PFSK-1 (cell line): Measurements from ENCODE around the gene NUPR1.

Source experiments
- POLR2AphosphoS5 ChIP-seq: IDR thresholded peaks from 2 replicates; pipeline ENCODE4 v1.6.1; 2012; ENCODE audit warnings: low read depth, mild to moderate bottlenecking, control low read depth, low read length, moderate library complexity
- SIN3A ChIP-seq: IDR thresholded peaks from 2 replicates; pipeline ENCODE4 v1.6.1; 2012; ENCODE audit warnings: mild to moderate bottlenecking, low read length, moderate library complexity, borderline replicate concordance; ENCODE audit not compliant: insufficient read depth
- TAF1 ChIP-seq: IDR thresholded peaks from 2 replicates; pipeline ENCODE4 v1.6.1; 2012; ENCODE audit warnings: low read length, control low read depth, borderline replicate concordance; ENCODE audit not compliant: insufficient read depth
- TF ChIP-seq, protein P1 (sequence below), 2 experiments: IDR thresholded peaks; 2 replicates each; pipeline versions ENCODE4 v1.6.1 to v1.8.0; 2011 to 2012; ENCODE audit warnings: low read depth in 2 of 2, low read length in 2 of 2, control low read depth in 1 of 2, inconsistent platforms in 1 of 2, mild to moderate bottlenecking in 1 of 2, moderate library complexity in 1 of 2; ENCODE audit not compliant: insufficient read depth in 1 of 2

DNA sequence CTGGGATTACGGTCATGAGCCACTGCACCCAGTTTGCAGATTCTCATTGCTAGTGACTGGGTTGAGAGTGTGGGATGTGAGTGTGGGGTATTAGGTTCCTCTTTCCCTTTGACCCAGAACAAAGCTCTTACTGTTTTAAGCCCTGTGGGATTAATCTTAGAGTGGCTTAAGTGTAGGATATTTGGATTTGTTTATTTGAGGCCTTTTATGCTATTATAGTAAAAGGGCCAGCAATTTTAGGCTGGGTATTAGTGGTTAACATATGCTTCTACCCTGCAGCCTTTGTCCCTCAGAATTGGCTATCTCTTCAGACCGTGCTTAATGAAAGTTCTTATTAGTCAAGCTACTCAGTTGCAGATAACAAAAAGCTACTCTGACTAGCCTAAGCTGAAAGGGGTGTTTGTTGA lies 18.1 kb upstream of the NUPR1 start:
- TF ChIP-seq, protein P1, sequence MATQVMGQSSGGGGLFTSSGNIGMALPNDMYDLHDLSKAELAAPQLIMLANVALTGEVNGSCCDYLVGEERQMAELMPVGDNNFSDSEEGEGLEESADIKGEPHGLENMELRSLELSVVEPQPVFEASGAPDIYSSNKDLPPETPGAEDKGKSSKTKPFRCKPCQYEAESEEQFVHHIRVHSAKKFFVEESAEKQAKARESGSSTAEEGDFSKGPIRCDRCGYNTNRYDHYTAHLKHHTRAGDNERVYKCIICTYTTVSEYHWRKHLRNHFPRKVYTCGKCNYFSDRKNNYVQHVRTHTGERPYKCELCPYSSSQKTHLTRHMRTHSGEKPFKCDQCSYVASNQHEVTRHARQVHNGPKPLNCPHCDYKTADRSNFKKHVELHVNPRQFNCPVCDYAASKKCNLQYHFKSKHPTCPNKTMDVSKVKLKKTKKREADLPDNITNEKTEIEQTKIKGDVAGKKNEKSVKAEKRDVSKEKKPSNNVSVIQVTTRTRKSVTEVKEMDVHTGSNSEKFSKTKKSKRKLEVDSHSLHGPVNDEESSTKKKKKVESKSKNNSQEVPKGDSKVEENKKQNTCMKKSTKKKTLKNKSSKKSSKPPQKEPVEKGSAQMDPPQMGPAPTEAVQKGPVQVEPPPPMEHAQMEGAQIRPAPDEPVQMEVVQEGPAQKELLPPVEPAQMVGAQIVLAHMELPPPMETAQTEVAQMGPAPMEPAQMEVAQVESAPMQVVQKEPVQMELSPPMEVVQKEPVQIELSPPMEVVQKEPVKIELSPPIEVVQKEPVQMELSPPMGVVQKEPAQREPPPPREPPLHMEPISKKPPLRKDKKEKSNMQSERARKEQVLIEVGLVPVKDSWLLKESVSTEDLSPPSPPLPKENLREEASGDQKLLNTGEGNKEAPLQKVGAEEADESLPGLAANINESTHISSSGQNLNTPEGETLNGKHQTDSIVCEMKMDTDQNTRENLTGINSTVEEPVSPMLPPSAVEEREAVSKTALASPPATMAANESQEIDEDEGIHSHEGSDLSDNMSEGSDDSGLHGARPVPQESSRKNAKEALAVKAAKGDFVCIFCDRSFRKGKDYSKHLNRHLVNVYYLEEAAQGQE (IDR thresholded peaks at IDR 0.05; ENCODE audit: insufficient read depth in 1 of 2, low read depth in 2 of 2, low read length in 2 of 2): no peak
- TF ChIP-seq POLR2AphosphoS5 (no peak), SIN3A (no peak), TAF1 (no peak)
